Measurements from ENCODE around the gene COL9A3.

Gene COL9A3

GRCh38 chr20:62807444-62808210 is 9.2 kb upstream of the COL9A3 start:
- in situ Hi-C loops (cut with MboI; ENCODE audit: low pct_unique_long_range_greater_than_20kb, low sequenced_read_pairs): no loop called here
- no peak for DNase-seq

- in situ Hi-C loops (cut with MboI; ENCODE audit: low pct_unique_long_range_greater_than_20kb, low sequenced_read_pairs): no loop called here
- DNase-seq: peak; percentile 76
Observed at GRCh38 chr20:62808211-62808865, 8.5 kb upstream of the COL9A3 start.

GRCh38 chr20:62809530-62810428 is 7.1 kb upstream of the COL9A3 start:
- no peak for DNase-seq
- in situ Hi-C loops (cut with MboI; ENCODE audit: low pct_unique_long_range_greater_than_20kb, low sequenced_read_pairs): no loop called here

- in situ Hi-C loops (cut with MboI; ENCODE audit: low pct_unique_long_range_greater_than_20kb, low sequenced_read_pairs): no loop called here
- no peak for DNase-seq
Observed at GRCh38 chr20:62811320-62811719, 5.5 kb upstream of the COL9A3 start.

- in situ Hi-C loops (cut with MboI; ENCODE audit: low pct_unique_long_range_greater_than_20kb, low sequenced_read_pairs): no loop called here
- no peak for DNase-seq
Observed at GRCh38 chr20:62811720-62812119, 5.1 kb upstream of the COL9A3 start.

GRCh38 chr20:62812181-62812906 is 4.5 kb upstream of the COL9A3 start:
- DNase-seq: no peak
- in situ Hi-C loops (cut with MboI; ENCODE audit: low pct_unique_long_range_greater_than_20kb, low sequenced_read_pairs): no loop called here

- in situ Hi-C loops (cut with MboI; ENCODE audit: low pct_unique_long_range_greater_than_20kb, low sequenced_read_pairs): no loop called here
- no peak for DNase-seq
Observed at GRCh38 chr20:62812907-62813200, 4.0 kb upstream of the COL9A3 start.

GRCh38 chr20:62813588-62813987 is 3.3 kb upstream of the COL9A3 start:
- in situ Hi-C loops (cut with MboI; ENCODE audit: low pct_unique_long_range_greater_than_20kb, low sequenced_read_pairs): no loop called here
- DNase-seq: no peak

- in situ Hi-C loops (cut with MboI; ENCODE audit: low pct_unique_long_range_greater_than_20kb, low sequenced_read_pairs): no loop called here
- DNase-seq: no peak
Observed at GRCh38 chr20:62814060-62814708, 2.7 kb upstream of the COL9A3 start.

- in situ Hi-C loops (cut with MboI; ENCODE audit: low pct_unique_long_range_greater_than_20kb, low sequenced_read_pairs): no loop called here
- no peak for DNase-seq
Observed at GRCh38 chr20:62814709-62815065, 2.2 kb upstream of the COL9A3 start.

- no peak for DNase-seq
- in situ Hi-C loops (cut with MboI; ENCODE audit: low pct_unique_long_range_greater_than_20kb, low sequenced_read_pairs): no loop called here
Observed at GRCh38 chr20:62815066-62815991, 1.5 kb upstream of the COL9A3 start.

- DNase-seq: no peak
- in situ Hi-C loops (cut with MboI; ENCODE audit: low pct_unique_long_range_greater_than_20kb, low sequenced_read_pairs): no loop called here
Observed at GRCh38 chr20:62816031-62816883, 593 bp upstream of the COL9A3 start.

GRCh38 chr20:62817975-62818591 is 1.2 kb downstream of the COL9A3 start:
- no peak for DNase-seq
- in situ Hi-C loops (cut with MboI; ENCODE audit: low pct_unique_long_range_greater_than_20kb, low sequenced_read_pairs): no loop called here

GRCh38 chr20:62818592-62819493 is 2.0 kb downstream of the COL9A3 start:
- in situ Hi-C loops (cut with MboI; ENCODE audit: low pct_unique_long_range_greater_than_20kb, low sequenced_read_pairs): no loop called here
- DNase-seq: no peak

- in situ Hi-C loops (cut with MboI; ENCODE audit: low pct_unique_long_range_greater_than_20kb, low sequenced_read_pairs): no loop called here
- no peak for DNase-seq
Observed at GRCh38 chr20:62819494-62820174, 2.8 kb downstream of the COL9A3 start.

Measured in KBM-7 (cell line).